Lower lobe of right lung (tissue), 2 donors: ENCODE data around the gene SLC9A9. TPM values are rescaled to one million over a fixed set of nuclear protein-coding genes. Genes with fewer than 3 reads are reported as not detected.

Source experiments
- ATAC-seq, 2 donors: fragments of 200-7000 bp; cut with Tn5 transposase; one replicate each; pipeline ENCODE4 v1.9.1; 2020 to 2022; ENCODE audit warnings: mild to moderate bottlenecking in 2 of 2, moderate library complexity in 2 of 2
- DNase-seq: peaks from one replicate; pipeline ENCODE4 v3.0.0-alpha.2; 2020
- H3K27ac ChIP-seq: fragments of 200-600 bp; one replicate; pipeline ENCODE4 v1.8.0; 2022
- H3K27me3 ChIP-seq: fragments of 200-600 bp; one replicate; pipeline ENCODE4 v1.8.0; 2022; ENCODE audit warnings: low read depth
- H3K36me3 ChIP-seq: fragments of 200-600 bp; one replicate; pipeline ENCODE4 v1.8.0; 2022; ENCODE audit warnings: mild to moderate bottlenecking
- H3K4me1 ChIP-seq: fragments of 200-600 bp; one replicate; pipeline ENCODE4 v1.8.0; 2022
- H3K4me3 ChIP-seq: fragments of 200-600 bp; one replicate; pipeline ENCODE4 v1.8.0; 2022; ENCODE audit warnings: mild to moderate bottlenecking
- H3K9me3 ChIP-seq: fragments of 200-600 bp; one replicate; pipeline ENCODE4 v1.8.0; 2022
- intact Hi-C: fragments of 100-400 bp; cut with DNase I; formaldehyde crosslinking; loops from one replicate; pipeline ENCODE4 v1.11.0; 2022
- total RNA-seq: library from RNA; stranded (reverse); fragmentation: NEBNext Ultra II Directional; extraction: Animal tissue kit (Norgen Biotek cat#: 25700); gene quantifications from one replicate; pipeline ENCODE4 v1.2.1, GENCODE V29; 2021
- TF ChIP-seq, protein P1 (sequence below): fragments of 200-600 bp; IDR thresholded peaks from one replicate; pipeline ENCODE4 v1.8.0; 2022; ENCODE audit warnings: antibody characterized with exemption, mild to moderate bottlenecking
- donor health status: DM: no; HTN: yes; CAD: no; lungs with severe emphysema.

SLC9A9 gene
- total RNA-seq, 1 donor from 2014 or later: 15.6 TPM

- DNase-seq: no peak
- intact Hi-C loops: no loop called here
- no peak for ATAC-seq
- no peaks in the 10 kb centered on the region for H3K4me1 ChIP-seq
- H3K4me3 ChIP-seq: no peak overlapping the region
- TF ChIP-seq, protein P1, sequence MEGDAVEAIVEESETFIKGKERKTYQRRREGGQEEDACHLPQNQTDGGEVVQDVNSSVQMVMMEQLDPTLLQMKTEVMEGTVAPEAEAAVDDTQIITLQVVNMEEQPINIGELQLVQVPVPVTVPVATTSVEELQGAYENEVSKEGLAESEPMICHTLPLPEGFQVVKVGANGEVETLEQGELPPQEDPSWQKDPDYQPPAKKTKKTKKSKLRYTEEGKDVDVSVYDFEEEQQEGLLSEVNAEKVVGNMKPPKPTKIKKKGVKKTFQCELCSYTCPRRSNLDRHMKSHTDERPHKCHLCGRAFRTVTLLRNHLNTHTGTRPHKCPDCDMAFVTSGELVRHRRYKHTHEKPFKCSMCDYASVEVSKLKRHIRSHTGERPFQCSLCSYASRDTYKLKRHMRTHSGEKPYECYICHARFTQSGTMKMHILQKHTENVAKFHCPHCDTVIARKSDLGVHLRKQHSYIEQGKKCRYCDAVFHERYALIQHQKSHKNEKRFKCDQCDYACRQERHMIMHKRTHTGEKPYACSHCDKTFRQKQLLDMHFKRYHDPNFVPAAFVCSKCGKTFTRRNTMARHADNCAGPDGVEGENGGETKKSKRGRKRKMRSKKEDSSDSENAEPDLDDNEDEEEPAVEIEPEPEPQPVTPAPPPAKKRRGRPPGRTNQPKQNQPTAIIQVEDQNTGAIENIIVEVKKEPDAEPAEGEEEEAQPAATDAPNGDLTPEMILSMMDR: no peak
- no peaks in the 10 kb centered on the region for H3K27me3 ChIP-seq
- no peaks in the 10 kb centered on the region for H3K36me3 ChIP-seq
- H3K9me3 ChIP-seq: no peaks in the 10 kb centered on the region
- no peak overlapping the region for H3K27ac ChIP-seq
Measured at GRCh38 chr3:143612541-143612940, 235.7 kb downstream of the SLC9A9 start.

DNA sequence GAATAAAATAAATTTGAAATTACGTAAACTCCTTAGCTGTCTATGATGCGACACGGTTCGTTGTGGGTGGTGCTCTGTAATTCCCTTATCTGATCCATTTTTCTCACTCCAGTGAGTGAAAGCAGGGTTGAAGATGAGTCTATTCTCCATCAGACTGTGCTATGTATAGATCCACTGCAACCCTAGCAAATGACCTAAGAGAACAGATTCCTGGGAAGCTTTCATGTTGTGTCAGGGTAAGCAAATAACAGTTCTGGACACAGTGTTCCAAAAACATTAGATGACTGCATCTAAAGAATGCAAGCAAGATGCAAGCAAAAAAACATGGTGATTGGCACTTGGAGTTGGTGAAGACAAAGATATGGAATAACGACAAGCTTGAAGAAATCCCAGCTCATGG lies 239.3 kb downstream of the SLC9A9 start:
- DNase-seq: no peak
- H3K4me3 ChIP-seq: no peak overlapping the region
- H3K9me3 ChIP-seq: no peaks in the 10 kb centered on the region
- ATAC-seq: no peak
- intact Hi-C loops: no loop called here
- H3K27me3 ChIP-seq: no peaks in the 10 kb centered on the region
- H3K4me1 ChIP-seq: no peaks in the 10 kb centered on the region
- TF ChIP-seq, protein P1: no peak
- H3K36me3 ChIP-seq: no peaks in the 10 kb centered on the region
- H3K27ac ChIP-seq: no peak overlapping the region

- no peaks in the 10 kb centered on the region for H3K36me3 ChIP-seq
- TF ChIP-seq, protein P1: no peak
- DNase-seq: no peak
- H3K4me3 ChIP-seq: no peak overlapping the region
- H3K27me3 ChIP-seq: no peaks in the 10 kb centered on the region
- no peak for ATAC-seq
- intact Hi-C loops: no loop called here
- H3K27ac ChIP-seq: no peak overlapping the region
- peaks cover 12% of the 10 kb centered on the region for H3K4me1 ChIP-seq
- H3K9me3 ChIP-seq: no peaks in the 10 kb centered on the region
Measured at GRCh38 chr3:143605233-143605950, 242.9 kb downstream of the SLC9A9 start.

- no peak for DNase-seq
- H3K4me3 ChIP-seq: no peak overlapping the region
- peaks cover 12% of the 10 kb centered on the region for H3K4me1 ChIP-seq
- no peak for ATAC-seq
- TF ChIP-seq, protein P1: no peak
- H3K36me3 ChIP-seq: no peaks in the 10 kb centered on the region
- no peak overlapping the region for H3K27ac ChIP-seq
- intact Hi-C loops: no loop called here
- H3K27me3 ChIP-seq: no peaks in the 10 kb centered on the region
- no peaks in the 10 kb centered on the region for H3K9me3 ChIP-seq
Measured at GRCh38 chr3:143604402-143605185, 243.7 kb downstream of the SLC9A9 start.

DNA sequence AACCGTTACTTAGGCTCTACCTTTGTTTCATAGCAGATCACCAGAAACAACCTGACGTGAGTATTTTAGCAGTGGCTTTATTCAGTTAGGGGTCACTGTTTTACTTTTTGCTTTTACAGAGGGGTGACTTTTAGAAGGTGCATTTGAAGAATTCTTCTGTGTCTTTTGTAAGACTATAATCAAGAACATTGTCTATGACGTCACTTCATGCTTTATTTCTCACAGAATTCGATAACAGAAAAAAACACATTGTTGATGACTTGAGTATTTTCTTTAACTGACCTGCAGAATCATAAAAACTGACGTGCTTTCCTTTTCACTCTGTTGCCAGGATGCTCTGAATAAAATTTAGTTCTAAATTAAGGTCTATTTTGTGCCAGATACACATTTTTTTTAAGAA lies 244.5 kb downstream of the SLC9A9 start:
- no peak for DNase-seq
- H3K4me3 ChIP-seq: no peak overlapping the region
- H3K4me1 ChIP-seq: peaks cover 12% of the 10 kb centered on the region
- ATAC-seq: no peak
- H3K27ac ChIP-seq: no peak overlapping the region
- no peaks in the 10 kb centered on the region for H3K36me3 ChIP-seq
- no peaks in the 10 kb centered on the region for H3K27me3 ChIP-seq
- H3K9me3 ChIP-seq: no peaks in the 10 kb centered on the region
- TF ChIP-seq, protein P1: no peak
- intact Hi-C loops: no loop called here
